HepG2 (cell line): ENCODE measurements around the gene ONECUT3. TPM values are rescaled to one million over a fixed set of nuclear protein-coding genes. Genes with fewer than 3 reads are reported as not detected.

Experiments used
- ARID2 ChIP-seq: sonication (generic); formaldehyde crosslinking; IDR thresholded peaks from 2 replicates; pipeline ENCODE4 v1.8.1; 2022; ENCODE audit warnings: mild to moderate bottlenecking, missing genetic modification reagents, borderline replicate concordance
- DR1 ChIP-seq: sonication (generic); formaldehyde crosslinking; IDR thresholded peaks from 2 replicates; pipeline ENCODE4 v1.8.0; 2021; ENCODE audit warnings: mild to moderate bottlenecking, missing genetic modification reagents, inconsistent platforms
- GABPB1 ChIP-seq: IDR thresholded peaks from 2 replicates; pipeline ENCODE4 v1.6.1; 2016; ENCODE audit warnings: mild to moderate bottlenecking, missing genetic modification reagents, moderate library complexity, missing compliant biosample characterization
- HDAC6 ChIP-seq: fragments of 200-600 bp; sonication (generic); IDR thresholded peaks from 2 replicates; pipeline ENCODE4 v1.7.0; 2017; ENCODE audit warnings: mild to moderate bottlenecking, antibody characterized with exemption, low read length, low read depth
- HMG20B ChIP-seq: conservative IDR thresholded peaks from 2 replicates; pipeline ENCODE4 v1.6.1; 2016; ENCODE audit warnings: missing genetic modification reagents, missing compliant biosample characterization
- HOXA9 ChIP-seq: sonication (generic); formaldehyde crosslinking; IDR thresholded peaks from 2 replicates; pipeline ENCODE4 v1.8.1; 2022; ENCODE audit warnings: missing genetic modification reagents, mild to moderate bottlenecking, moderate library complexity, borderline replicate concordance
- KDM1A ChIP-seq: IDR thresholded peaks from 2 replicates; pipeline ENCODE4 v1.6.1; 2016; ENCODE audit warnings: missing compliant biosample characterization
- MLLT10 ChIP-seq: sonication (generic); formaldehyde crosslinking; IDR thresholded peaks from 2 replicates; pipeline ENCODE4 v1.4.0; 2020; ENCODE audit warnings: missing genetic modification reagents
- PATZ1 ChIP-seq: sonication (generic); formaldehyde crosslinking; IDR thresholded peaks from 2 replicates; pipeline ENCODE4 v1.4.0; 2020; ENCODE audit warnings: missing genetic modification reagents
- PPARG ChIP-seq: conservative IDR thresholded peaks from 2 replicates; pipeline ENCODE4 v1.6.1; 2016; ENCODE audit warnings: missing biosample characterization, missing genetic modification reagents
- RCOR2 ChIP-seq: IDR thresholded peaks from 2 replicates; pipeline ENCODE4 v1.6.1; 2016; ENCODE audit warnings: missing biosample characterization, missing genetic modification reagents
- SNAPC2 ChIP-seq: sonication (generic); formaldehyde crosslinking; IDR thresholded peaks from 2 replicates; pipeline ENCODE4 v1.8.1; 2022; ENCODE audit warnings: mild to moderate bottlenecking, missing genetic modification reagents
- STAT5B ChIP-seq: sonication (generic); formaldehyde crosslinking; IDR thresholded peaks from 2 replicates; pipeline ENCODE4 v1.4.0; 2020; ENCODE audit warnings: missing genetic modification reagents
- TBX3 ChIP-seq: fragments of 450-650 bp; IDR thresholded peaks from 2 replicates; pipeline ENCODE4 v1.6.1; 2017; ENCODE audit warnings: antibody characterized with exemption, mild to moderate bottlenecking, inconsistent platforms, borderline replicate concordance
- ZC3H13 ChIP-seq: sonication (generic); formaldehyde crosslinking; IDR thresholded peaks from 2 replicates; pipeline ENCODE4 v1.8.1; 2023; ENCODE audit warnings: mild to moderate bottlenecking, missing genetic modification reagents, moderate library complexity
- ZFP36 ChIP-seq: fragments of 150-350 bp; IDR thresholded peaks from 2 replicates; pipeline ENCODE4 v1.6.1; 2018; ENCODE audit warnings: borderline replicate concordance, low read length, low read depth; ENCODE audit not compliant: partially characterized antibody
- ZGPAT ChIP-seq: IDR thresholded peaks from 2 replicates; pipeline ENCODE4 v1.6.1; 2016; ENCODE audit warnings: mild to moderate bottlenecking
- ZMYM3 ChIP-seq: sonication (generic); formaldehyde crosslinking; IDR thresholded peaks from 2 replicates; pipeline ENCODE4 v1.5.1; 2020; ENCODE audit warnings: mild to moderate bottlenecking, missing genetic modification reagents
- ZNF12 ChIP-seq: sonication (generic); formaldehyde crosslinking; IDR thresholded peaks from 2 replicates; pipeline ENCODE4 v1.5.0; 2020; ENCODE audit warnings: missing genetic modification reagents
- ZNF20 ChIP-seq: sonication (generic); formaldehyde crosslinking; IDR thresholded peaks from 2 replicates; pipeline ENCODE4 v1.4.0; 2020; ENCODE audit warnings: mild to moderate bottlenecking, moderate library complexity, missing genetic modification reagents
- ZNF256 ChIP-seq: sonication (generic); formaldehyde crosslinking; conservative IDR thresholded peaks from 2 replicates; pipeline ENCODE4 v1.4.0; 2020; ENCODE audit warnings: missing genetic modification reagents
- ZNF263 ChIP-seq: sonication (generic); formaldehyde crosslinking; IDR thresholded peaks from 2 replicates; pipeline ENCODE4 v1.4.0; 2020; ENCODE audit warnings: missing genetic modification reagents
- ZNF670 ChIP-seq: sonication (generic); formaldehyde crosslinking; IDR thresholded peaks from 2 replicates; pipeline ENCODE4 v1.8.0; 2022; ENCODE audit warnings: mild to moderate bottlenecking, missing genetic modification reagents, borderline replicate concordance
- ZXDC ChIP-seq: sonication (generic); formaldehyde crosslinking; IDR thresholded peaks from 2 replicates; pipeline ENCODE4 v1.5.0; 2020; ENCODE audit warnings: mild to moderate bottlenecking, missing genetic modification reagents
- polyA plus RNA-seq, 8 experiments: library from polyadenylated mRNA; depleted of rRNA in 3 of 8; stranded (reverse) in 7 of 8; unstranded in 1 of 8; fragments of >200 nt; fragmentation: Illumina TruSeq in 4 of 8; extraction: Trizol in 4 of 8; gene quantifications; 2 replicates each; pipeline versions ENCODE4 v1.2.1 to v1.2.3, GENCODE V29; 2011 to 2016; ENCODE audit warnings: low read depth in 4 of 8, missing spikeins in 1 of 8, mixed read lengths in 1 of 8; ENCODE audit not compliant: insufficient read depth in 1 of 8
- total RNA-seq, 5 experiments: library from RNA; depleted of rRNA; stranded (reverse); fragments of >200 nt; fragmentation: Illumina TruSeq; extraction: Trizol; gene quantifications; 2 replicates each; pipeline ENCODE4 v1.2.3, GENCODE V29; 2016; ENCODE audit warnings: low read depth in 1 of 5
- TF ChIP-seq, protein P1 (sequence below): fragments of 450-650 bp; IDR thresholded peaks from 2 replicates; pipeline ENCODE4 v1.6.1; 2017

ONECUT3 gene
- total and polyA plus RNA-seq, 2 of the 13 experiments (the other 11 are each of a cell fraction or from before 2014, with no cell fraction given): under 0.01 TPM; not detected in 1

GRCh38 chr19:1811942-1812425 lies 58.7 kb downstream of the ONECUT3 start, which contains the start of gene ATP8B3 (continued):
- no peak for TF ChIP-seq HMG20B
- TF ChIP-seq STAT5B (CRISPR knock-in tag): 0 out of 2 replicates have a peak, but pooled peaks have one; percentile 27
- no peak for TF ChIP-seq ARID2
- 0 out of 2 replicates have a peak, but pooled peaks have one; percentile 6 for TF ChIP-seq HOXA9
- TF ChIP-seq TBX3: no peak
- TF ChIP-seq, protein P1, sequence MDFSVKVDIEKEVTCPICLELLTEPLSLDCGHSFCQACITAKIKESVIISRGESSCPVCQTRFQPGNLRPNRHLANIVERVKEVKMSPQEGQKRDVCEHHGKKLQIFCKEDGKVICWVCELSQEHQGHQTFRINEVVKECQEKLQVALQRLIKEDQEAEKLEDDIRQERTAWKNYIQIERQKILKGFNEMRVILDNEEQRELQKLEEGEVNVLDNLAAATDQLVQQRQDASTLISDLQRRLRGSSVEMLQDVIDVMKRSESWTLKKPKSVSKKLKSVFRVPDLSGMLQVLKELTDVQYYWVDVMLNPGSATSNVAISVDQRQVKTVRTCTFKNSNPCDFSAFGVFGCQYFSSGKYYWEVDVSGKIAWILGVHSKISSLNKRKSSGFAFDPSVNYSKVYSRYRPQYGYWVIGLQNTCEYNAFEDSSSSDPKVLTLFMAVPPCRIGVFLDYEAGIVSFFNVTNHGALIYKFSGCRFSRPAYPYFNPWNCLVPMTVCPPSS: no peak
- peak; percentile 94 for TF ChIP-seq ZMYM3 (CRISPR knock-in tag)
- TF ChIP-seq ZFP36: peak; percentile 73
- no peak for TF ChIP-seq ZNF20 (CRISPR knock-in tag)
- peak; percentile 83; the same call in 1 of the 2 replicates for TF ChIP-seq KDM1A (CRISPR knock-in tag)
- no peak for TF ChIP-seq ZNF256 (CRISPR knock-in tag)
- TF ChIP-seq HDAC6: no peak
- TF ChIP-seq ZC3H13 (CRISPR knock-in tag): 0 out of 2 replicates have a peak, but pooled peaks have one; percentile 35
- no peak for TF ChIP-seq ZXDC (CRISPR knock-in tag)
- peak; percentile 34; the same call in 1 of the 2 replicates for TF ChIP-seq ZGPAT (CRISPR knock-in tag)
- no peak for TF ChIP-seq ZNF12 (CRISPR knock-in tag)
- 0 out of 2 replicates have a peak, but pooled peaks have one; percentile 9 for TF ChIP-seq PPARG
- 0 out of 2 replicates have a peak, but pooled peaks have one; percentile 17 for TF ChIP-seq SNAPC2 (CRISPR knock-in tag)
- TF ChIP-seq GABPB1 (CRISPR knock-in tag): no peak
- TF ChIP-seq ZNF263 (CRISPR knock-in tag): no peak
- no peak for TF ChIP-seq DR1 (CRISPR knock-in tag)
- TF ChIP-seq MLLT10: no peak
- TF ChIP-seq RCOR2 (CRISPR knock-in tag): peak; percentile 53; the same call in 1 of the 2 replicates
- 0 out of 2 replicates have a peak, but pooled peaks have one; percentile 10 for TF ChIP-seq ZNF670 (CRISPR knock-in tag)
- TF ChIP-seq PATZ1 (CRISPR knock-in tag): 0 out of 2 replicates have a peak, but pooled peaks have one; percentile 8
